ENCODE measurements around the gene TSEN15.

Gene TSEN15

GRCh38 chr1:184110272-184111204, 59.0 kb downstream of the TSEN15 start:
- TF ChIP-seq CTCF (conservative IDR thresholded peaks at IDR 0.05), result no peak
- H3K27ac ChIP-seq, result no peak overlapping the region

- TF ChIP-seq CTCF (conservative IDR thresholded peaks at IDR 0.05), result no peak
- H3K27ac ChIP-seq, result no peak overlapping the region
Measured at GRCh38 chr1:184112176-184112948, 60.8 kb downstream of the TSEN15 start.

GRCh38 chr1:184113251-184113650, 61.7 kb downstream of the TSEN15 start:
- H3K27ac ChIP-seq, result no peak overlapping the region
- TF ChIP-seq CTCF (conservative IDR thresholded peaks at IDR 0.05), result no peak

GRCh38 chr1:184114818-184115398, 63.4 kb downstream of the TSEN15 start:
- no peak for TF ChIP-seq CTCF (conservative IDR thresholded peaks at IDR 0.05)
- H3K27ac ChIP-seq, result no peak overlapping the region

- H3K27ac ChIP-seq, result no peak overlapping the region
- no peak for TF ChIP-seq CTCF (conservative IDR thresholded peaks at IDR 0.05)
Measured at GRCh38 chr1:184116287-184116686, 64.8 kb downstream of the TSEN15 start.

GRCh38 chr1:184118046-184118445, 66.5 kb downstream of the TSEN15 start:
- H3K27ac ChIP-seq, result no peak overlapping the region
- TF ChIP-seq CTCF (conservative IDR thresholded peaks at IDR 0.05), result no peak
